ENCODE measurements around the gene HRAS. TPM values are rescaled to one million over a fixed set of nuclear protein-coding genes. Genes with fewer than 3 reads are reported as not detected.
"Not testable (repeated sequence)": the region's sequence is repeated elsewhere in the genome, so short reads cannot be mapped to it uniquely, and the experiment has no call there.

HRAS gene
- total and polyA plus RNA-seq, 10 of the 15 experiments (the other 5 are each of a cell fraction or from before 2014, with no cell fraction given) = 2.8 to 72.4 (median 31.7) TPM

- RAD21 ChIA-PET (ENCODE audit: unreplicated experiment); in situ Hi-C loops (cut with MboI); H3K9ac ChIP-seq (ENCODE audit: control insufficient read depth, insufficient read depth, low read length); H3K36me3 ChIP-seq (ENCODE audit: control insufficient read depth in 2 of 2, insufficient read depth in 2 of 2, low read length in 1 of 2); ATAC-seq; H3K4me3 ChIP-seq; H3K27ac ChIP-seq (ENCODE audit: control insufficient read depth, insufficient read depth); H3K9me3 ChIP-seq (replicated peaks; ENCODE audit: control insufficient read depth, insufficient read depth, low read length); CTCF ChIA-PET; H4K20me1 ChIP-seq (ENCODE audit: control insufficient read depth, insufficient read depth); H3K4me2 ChIP-seq (ENCODE audit: control insufficient read depth, insufficient read depth); POLR2A ChIA-PET; H3K27me3 ChIP-seq (replicated peaks in 1 of 2; ENCODE audit: control insufficient read depth in 2 of 2, insufficient read depth in 2 of 2, low read length in 1 of 2); BruUV-seq (replicated peaks); DNase-seq (ENCODE audit: low read depth, low spot score); FAIRE-seq; H3K79me2 ChIP-seq (ENCODE audit: control insufficient read depth, insufficient read depth, low read length); H3K4me1 ChIP-seq (ENCODE audit: control insufficient read depth, insufficient read depth, low read length); intact Hi-C loops (cut with micrococcal nuclease; ENCODE audit: unreplicated experiment); H2AFZ ChIP-seq (ENCODE audit: control insufficient read depth, low read depth, low read length): not testable (repeated sequence)
- SMC1A ChIA-PET (ENCODE audit: uncharacterized antibody, unreplicated experiment) = interaction anchor here (0.6 kb wide), 1 partner anchor 309 kb away, joined by 3 read pairs; no protein-coding TSS in a partner anchor
- 94% methylated on average over 43 of the region's 43 CpGs for WGBS (ENCODE audit: insufficient coverage, insufficient replicate concordance, low lambda C conversion rate, missing lambda C conversion rate)
These were observed 18.3 kb downstream of the HRAS start for GRCh38 chr11:516918-517685.

- intact Hi-C loops (cut with micrococcal nuclease; ENCODE audit: unreplicated experiment) (no loop called here), in situ Hi-C loops (cut with MboI) (no loop called here)
- SMC1A ChIA-PET (ENCODE audit: uncharacterized antibody, unreplicated experiment) = no interaction called here
- Histone ChIP-seq H3K9me3 (replicated peaks; ENCODE audit: control insufficient read depth, insufficient read depth, low read length) (no peaks in the 10 kb centered on the region), H3K79me2 (ENCODE audit: control insufficient read depth, insufficient read depth, low read length) (no peaks in the 10 kb centered on the region), H3K27me3 (replicated peaks in 1 of 2; ENCODE audit: control insufficient read depth in 2 of 2, insufficient read depth in 2 of 2, low read length in 1 of 2) (no peaks in the 10 kb centered on the region), H3K4me2 (ENCODE audit: control insufficient read depth, insufficient read depth) (no peak overlapping the region), H3K27ac (ENCODE audit: control insufficient read depth, insufficient read depth) (no peak overlapping the region), H3K9ac (ENCODE audit: control insufficient read depth, insufficient read depth, low read length) (no peak overlapping the region), H3K4me1 (ENCODE audit: control insufficient read depth, insufficient read depth, low read length) (peaks cover 3% of the 10 kb centered on the region; the same call in 1 of the 2 replicates), H4K20me1 (ENCODE audit: control insufficient read depth, insufficient read depth) (no peaks in the 10 kb centered on the region), H3K4me3 (no peak overlapping the region), H3K36me3 (ENCODE audit: control insufficient read depth in 2 of 2, insufficient read depth in 2 of 2, low read length in 1 of 2) (peaks cover 0 to 3% of the 10 kb centered on the region in 2 experiments; a peak in 1 of 4 replicates), H2AFZ (ENCODE audit: control insufficient read depth, low read depth, low read length) (no peak overlapping the region)
- BruUV-seq (replicated peaks) = no TSS peak
- ATAC-seq (no peak), FAIRE-seq (no peak), DNase-seq (ENCODE audit: low read depth, low spot score) (no peak)
- WGBS (ENCODE audit: insufficient coverage, insufficient replicate concordance, low lambda C conversion rate, missing lambda C conversion rate) = 99% methylated on average over 4 of the region's 4 CpGs
- CTCF ChIA-PET = no interaction called here
- RAD21 ChIA-PET (ENCODE audit: unreplicated experiment) = no interaction called here
- POLR2A ChIA-PET = no interaction called here
- TF ChIP-seq, protein P1, sequence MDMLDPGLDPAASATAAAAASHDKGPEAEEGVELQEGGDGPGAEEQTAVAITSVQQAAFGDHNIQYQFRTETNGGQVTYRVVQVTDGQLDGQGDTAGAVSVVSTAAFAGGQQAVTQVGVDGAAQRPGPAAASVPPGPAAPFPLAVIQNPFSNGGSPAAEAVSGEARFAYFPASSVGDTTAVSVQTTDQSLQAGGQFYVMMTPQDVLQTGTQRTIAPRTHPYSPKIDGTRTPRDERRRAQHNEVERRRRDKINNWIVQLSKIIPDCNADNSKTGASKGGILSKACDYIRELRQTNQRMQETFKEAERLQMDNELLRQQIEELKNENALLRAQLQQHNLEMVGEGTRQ (IDR thresholded peaks at IDR 0.05; ENCODE audit: borderline replicate concordance, low read depth, low read length) = no peak
- TF ChIP-seq RBBP5 (conservative IDR thresholded peaks at IDR 0.05) (no peak), ATF2 (IDR thresholded peaks at IDR 0.05; ENCODE audit: low read length) (no peak), ZBTB11 (CRISPR knock-in tag; IDR thresholded peaks at IDR 0.05) (no peak), POLR2A (IDR thresholded peaks at IDR 0.05; ENCODE audit: low read depth, low read length) (no peak), MYB (IDR thresholded peaks at IDR 0.05; ENCODE audit: borderline replicate concordance, low read depth, low read length) (no peak), RCOR1 (conservative IDR thresholded peaks at IDR 0.05; ENCODE audit: low read depth, low read length) (no peak), PBX3 (IDR thresholded peaks at IDR 0.05; ENCODE audit: insufficient replicate concordance, low read depth, low read length) (no peak), NR2C2 (IDR thresholded peaks at IDR 0.05; ENCODE audit: borderline replicate concordance, control insufficient read depth, insufficient read length, low read depth) (no peak)
These were observed 19.0 kb downstream of the HRAS start for GRCh38 chr11:516400-516799.
